GM12874 (cell line): ENCODE measurements around the gene POLE.

Experiments used
- TF ChIP-seq, protein P1 (sequence below): IDR thresholded peaks from 2 replicates; pipeline ENCODE4 v1.5.1; 2011; ENCODE audit warnings: low read depth, mild to moderate bottlenecking, control low read depth, low read length, moderate library complexity; ENCODE audit not compliant: insufficient read depth

POLE gene

DNA sequence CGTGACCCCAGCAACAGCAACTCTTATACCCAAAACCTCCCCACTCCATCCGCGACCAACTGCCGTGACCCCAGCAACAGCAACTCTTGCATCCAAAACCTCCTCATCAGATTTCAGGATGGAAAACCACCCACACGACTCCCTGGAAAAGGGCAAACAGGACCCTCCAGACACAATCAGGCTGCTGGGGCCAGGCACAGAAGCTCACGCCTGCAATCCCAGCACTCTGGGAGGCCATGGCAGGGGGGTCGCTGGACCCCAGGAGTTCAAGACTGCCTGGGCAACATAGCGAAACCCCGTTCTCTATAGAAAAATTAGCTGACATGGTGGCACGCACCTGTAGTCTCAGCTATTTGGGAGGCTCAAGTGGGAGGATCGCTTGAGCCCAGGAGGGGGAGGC lies 43.2 kb upstream of the POLE start:
- TF ChIP-seq, protein P1, sequence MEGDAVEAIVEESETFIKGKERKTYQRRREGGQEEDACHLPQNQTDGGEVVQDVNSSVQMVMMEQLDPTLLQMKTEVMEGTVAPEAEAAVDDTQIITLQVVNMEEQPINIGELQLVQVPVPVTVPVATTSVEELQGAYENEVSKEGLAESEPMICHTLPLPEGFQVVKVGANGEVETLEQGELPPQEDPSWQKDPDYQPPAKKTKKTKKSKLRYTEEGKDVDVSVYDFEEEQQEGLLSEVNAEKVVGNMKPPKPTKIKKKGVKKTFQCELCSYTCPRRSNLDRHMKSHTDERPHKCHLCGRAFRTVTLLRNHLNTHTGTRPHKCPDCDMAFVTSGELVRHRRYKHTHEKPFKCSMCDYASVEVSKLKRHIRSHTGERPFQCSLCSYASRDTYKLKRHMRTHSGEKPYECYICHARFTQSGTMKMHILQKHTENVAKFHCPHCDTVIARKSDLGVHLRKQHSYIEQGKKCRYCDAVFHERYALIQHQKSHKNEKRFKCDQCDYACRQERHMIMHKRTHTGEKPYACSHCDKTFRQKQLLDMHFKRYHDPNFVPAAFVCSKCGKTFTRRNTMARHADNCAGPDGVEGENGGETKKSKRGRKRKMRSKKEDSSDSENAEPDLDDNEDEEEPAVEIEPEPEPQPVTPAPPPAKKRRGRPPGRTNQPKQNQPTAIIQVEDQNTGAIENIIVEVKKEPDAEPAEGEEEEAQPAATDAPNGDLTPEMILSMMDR: no peak

DNA sequence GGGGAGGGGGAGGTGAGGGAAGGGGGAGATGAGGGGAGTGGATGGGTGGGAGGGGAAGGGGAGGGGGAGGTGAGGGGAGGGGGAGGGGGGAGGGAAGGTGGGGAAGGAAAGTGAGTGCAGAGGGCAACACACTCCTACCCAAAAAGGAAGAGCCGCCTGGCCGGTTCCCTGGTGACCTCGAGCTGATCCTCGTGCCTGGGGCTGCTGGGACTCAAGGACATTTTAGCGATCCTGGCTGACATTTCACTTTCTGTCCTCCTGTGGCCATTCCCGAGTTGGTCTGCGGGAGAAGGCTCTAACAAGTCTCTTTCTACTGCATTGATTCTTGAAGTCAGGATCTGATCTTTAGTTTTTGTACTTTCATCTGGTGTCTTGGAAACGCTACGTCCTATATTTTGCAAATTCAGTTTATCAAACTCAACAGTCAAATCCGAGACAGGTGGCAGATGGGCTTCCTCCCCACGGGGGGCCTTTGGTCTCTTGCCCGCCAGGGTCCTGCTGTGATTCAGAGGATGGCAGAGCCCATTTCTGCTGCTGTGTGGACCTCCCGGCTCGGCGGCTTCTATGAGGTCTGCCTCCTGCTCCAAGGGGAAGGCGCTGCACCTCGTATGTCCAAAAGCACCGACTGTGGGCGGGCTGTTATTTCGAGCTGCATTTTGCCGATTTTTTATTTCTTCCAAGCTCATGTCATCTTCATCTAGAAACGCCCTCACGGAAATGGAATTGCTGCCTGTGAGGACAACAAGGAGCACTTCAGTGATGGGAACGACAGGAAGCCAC lies 42.6 kb upstream of the POLE start:
- TF ChIP-seq, protein P1: no peak

DNA sequence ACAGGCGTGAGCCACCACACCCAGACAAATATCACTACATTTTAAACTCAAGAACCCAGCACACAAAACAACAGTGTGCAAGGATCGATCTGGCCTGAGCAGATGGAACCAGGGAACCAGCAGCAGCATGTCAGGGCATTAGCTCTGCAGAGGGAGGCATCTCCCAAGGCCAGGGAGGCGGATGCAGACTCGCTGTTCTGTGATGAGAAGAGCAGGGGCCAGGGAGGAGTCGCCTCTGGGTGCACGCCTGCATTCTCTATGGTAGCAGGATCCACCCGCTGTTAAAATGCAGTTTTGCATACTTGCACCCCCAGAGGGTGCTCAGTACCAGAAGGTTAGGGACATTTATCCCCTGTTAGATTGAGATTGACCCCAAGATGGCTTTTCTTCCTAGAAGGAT lies 41.4 kb upstream of the POLE start:
- TF ChIP-seq, protein P1: no peak

DNA sequence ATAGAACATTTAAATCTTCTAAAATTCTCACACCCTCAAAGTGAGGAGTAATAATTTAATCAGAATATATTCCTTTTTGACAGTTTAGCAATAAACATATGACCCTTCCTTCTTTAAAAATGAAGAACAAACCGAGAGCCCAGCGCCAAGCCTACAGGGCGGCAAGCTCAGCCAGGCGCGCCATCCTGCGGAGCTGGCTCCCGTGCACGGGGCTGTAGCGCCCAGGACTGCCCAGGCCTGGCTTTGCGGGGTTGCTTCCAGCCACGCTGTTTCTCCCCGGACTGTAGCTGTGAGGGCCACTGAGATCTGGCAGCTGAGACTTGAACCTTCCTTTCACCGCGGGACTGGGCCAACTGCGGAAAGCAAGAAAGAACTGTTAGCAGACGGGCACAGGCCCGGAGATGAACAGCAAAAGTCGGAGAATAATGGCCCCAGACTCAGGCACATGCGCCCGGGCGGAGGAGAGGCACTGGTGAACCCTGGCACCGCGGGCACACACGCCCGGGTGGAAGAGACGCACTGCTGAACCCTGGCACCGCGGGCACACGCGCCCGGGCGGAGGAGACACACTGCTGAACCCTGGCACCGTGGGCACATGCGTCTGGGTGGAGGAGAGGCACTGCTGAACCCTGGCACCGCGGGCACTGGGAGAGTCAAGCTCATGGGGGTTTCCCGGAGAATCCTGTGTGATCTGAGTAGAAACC lies 40.1 kb upstream of the POLE start:
- TF ChIP-seq, protein P1: no peak

DNA sequence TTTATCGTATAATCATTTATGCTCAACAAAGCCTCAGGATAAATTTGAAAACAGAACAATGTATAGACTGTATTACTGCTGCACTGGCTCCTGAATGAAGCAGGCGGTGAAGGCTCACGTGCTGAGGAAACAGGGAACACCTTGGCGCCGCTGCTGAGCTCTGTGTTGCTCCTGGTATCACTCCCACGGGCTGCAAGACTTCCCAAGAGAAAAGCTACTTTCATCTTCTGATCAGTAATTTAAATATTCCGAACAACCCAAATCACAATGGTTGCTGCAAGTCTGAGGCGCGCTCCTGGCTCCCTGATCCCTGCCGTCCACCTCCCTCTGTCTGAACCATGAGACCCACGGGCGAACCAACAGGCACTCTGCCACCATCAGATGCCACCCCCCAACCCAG lies 39.2 kb upstream of the POLE start:
- TF ChIP-seq, protein P1: no peak

DNA sequence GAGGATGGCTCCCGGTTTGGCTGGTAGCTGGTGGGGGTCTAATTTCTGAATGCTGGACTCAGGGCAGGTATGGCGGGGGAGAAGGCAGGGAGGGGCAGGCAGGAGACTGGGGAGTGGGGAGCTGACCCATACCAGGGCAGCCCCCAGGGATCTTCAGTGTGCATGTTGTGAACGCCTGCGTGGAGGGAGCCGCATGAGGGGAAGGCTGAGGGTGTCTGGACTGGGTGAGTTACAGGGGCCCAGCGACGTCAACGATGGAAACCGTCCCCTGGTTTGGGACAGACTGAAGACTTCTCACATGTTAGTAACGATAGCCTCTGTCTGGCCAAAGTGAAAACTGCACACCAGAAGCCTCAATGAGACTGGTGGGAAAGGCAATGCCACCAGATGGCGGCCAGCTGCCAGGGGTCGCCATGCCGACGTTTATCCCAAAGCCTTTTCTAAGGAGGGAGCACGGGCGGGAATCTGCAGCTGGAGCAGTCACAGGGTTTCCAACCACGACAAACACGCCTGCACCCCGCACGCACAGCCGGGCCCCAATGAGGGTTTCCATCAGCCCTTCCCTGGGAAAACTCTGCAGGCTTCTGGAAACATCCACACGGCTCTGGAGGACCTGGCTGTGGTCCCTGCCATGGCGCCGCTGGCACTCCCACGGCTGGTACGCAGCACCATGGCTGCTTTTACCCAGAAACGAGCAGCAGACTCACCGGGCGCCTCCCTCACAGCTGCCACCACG lies 37.5 kb upstream of the POLE start:
- TF ChIP-seq, protein P1: no peak

DNA sequence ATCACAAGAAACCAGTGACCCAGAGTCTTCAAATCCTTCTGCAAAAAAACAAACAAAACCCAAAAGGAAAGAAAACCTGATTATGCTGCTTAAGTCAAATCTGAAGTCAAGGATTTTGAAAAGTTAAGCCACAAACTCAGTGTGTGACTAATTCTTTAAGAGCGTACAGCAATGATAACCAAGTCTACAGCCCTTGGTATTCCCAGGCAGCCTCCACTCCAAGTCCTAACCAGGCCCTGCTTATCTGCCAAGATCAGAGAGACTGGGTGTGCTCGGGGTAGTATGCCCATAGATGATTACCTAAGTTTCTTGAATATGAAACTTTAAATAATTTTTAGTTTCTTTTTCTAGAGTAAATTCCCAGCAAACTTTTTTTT lies 36.6 kb upstream of the POLE start:
- TF ChIP-seq, protein P1: no peak
